HG03108 (cell line): ENCODE data around the gene HSD11B1L.
"Not testable (repeated sequence)": the region's sequence is repeated elsewhere in the genome, so short reads cannot be mapped to it uniquely, and the experiment has no call there.

ENCODE experiments used
- ATAC-seq: cut with Tn5 transposase; IDR thresholded peaks from one replicate; pipeline ENCODE4 v1.9.1; 2021; ENCODE audit warnings: moderate library complexity; ENCODE audit not compliant: unreplicated experiment

HSD11B1L gene

DNA sequence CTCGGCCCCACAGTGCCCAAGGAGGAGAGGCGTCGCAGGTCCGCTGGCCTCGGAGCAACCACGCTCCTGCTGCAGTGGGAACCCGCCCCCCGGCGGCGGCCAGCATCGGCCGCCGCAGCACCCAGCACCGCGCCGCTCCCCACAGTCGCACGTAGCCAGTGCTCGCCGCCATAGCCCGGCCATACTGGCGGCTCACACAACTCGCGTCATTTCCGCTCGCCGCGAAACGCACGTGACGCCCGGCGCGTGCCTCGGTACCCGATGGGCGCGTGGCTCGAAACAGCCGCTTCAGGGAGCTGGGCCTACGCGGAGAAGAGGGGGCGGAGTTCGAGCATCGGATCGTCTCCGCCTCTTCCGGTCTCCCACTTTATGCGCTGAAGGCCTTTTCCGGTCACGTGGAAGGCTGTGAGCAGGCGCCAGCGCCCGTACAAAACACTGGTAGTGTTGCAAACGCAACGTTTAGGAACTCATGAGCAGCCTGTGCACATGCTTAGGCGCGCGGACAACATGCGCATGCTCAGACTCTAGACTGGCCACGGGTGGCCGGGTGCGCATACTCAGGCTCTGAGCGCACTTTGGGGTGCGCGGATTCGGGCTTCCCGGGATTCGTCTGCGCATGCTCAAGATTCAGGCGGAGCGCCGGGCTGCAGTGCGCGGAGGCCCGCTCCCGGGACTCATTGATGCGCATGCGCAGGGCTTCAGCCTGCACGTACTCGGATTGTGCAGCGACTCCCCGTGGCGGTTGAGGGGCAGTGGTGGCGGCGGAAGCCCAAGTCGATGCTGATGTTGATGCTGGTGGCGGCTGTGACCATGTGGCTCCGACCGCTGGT, 39.3 kb downstream of the HSD11B1L start, which contains the start of the genes CATSPERD and LONP1:
TSS of gene CATSPERD (plus strand) at position 677 of the 830 bp plus-strand sequence. CDS start at position 778, 101 bp downstream.
TSS of gene LONP1 (minus strand) at position 186 of the 830 bp plus-strand sequence. CDS start at position 172, 14 bp downstream.
- ATAC-seq, result peak; percentile 81

DNA sequence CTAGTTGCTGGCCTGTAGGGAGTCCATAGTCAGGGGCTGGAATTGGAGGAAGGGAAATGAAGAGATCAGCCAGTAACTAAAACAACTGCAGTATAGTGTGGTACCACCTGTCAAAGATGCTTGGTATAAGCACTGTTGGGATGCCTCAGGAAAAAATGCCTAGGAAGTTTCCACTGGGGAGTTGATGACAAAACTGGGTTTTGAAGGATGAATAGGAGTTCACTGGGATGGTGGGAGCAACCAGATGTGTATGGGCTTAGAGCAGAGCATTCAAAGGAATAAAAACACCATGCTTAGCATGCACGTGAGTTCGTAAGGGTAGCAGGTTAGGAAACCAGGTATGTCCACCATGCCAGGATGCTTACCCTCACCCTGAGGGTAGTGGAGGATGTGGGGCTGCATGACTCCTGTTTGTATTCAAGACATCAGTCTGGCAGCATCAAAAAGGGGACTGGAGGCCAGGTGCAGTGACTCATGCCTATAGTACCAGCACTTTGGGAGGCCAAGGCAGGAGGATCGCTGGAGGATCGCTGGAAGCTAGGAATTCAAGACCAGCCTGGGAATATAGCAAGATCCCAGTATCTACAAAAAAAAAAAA, 46.7 kb downstream of the HSD11B1L start:
- ATAC-seq, result no peak

DNA sequence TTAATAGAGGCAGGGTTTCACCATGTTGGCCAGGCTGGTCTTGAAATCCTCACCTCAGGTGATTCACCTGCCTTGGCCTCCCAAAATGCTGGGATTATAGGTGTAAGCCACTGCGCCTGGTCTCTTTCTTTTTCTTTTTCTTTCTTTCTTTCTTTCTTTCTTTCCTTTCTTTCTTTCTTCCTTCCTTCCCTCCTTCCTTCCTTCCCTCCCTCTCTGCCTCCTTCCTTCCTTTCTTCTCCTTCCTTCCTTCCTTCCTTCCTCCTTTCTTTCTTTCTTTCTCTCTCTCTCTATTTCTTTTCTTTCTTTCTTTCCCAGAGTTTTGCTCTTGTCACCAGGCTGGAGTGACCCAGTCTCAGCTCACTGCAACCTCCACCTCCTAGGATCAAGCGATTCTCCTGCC, 52.3 kb downstream of the HSD11B1L start:
- ATAC-seq, result not testable (repeated sequence)
